K562 (cell line): ENCODE measurements around the gene FRAT2. TPM values are rescaled to one million over a fixed set of nuclear protein-coding genes. Genes with fewer than 3 reads are reported as not detected.

Experiments
- HMG20B ChIP-seq: fragments of 250-450 bp; sonication (Bioruptor Pico); IDR thresholded peaks from 2 replicates; pipeline ENCODE4 v1.5.0; 2021; ENCODE audit warnings: mild to moderate bottlenecking
- KLF16 ChIP-seq: IDR thresholded peaks from 2 replicates; pipeline ENCODE4 v1.6.1; 2016; ENCODE audit warnings: antibody characterized with exemption
- MTA2 ChIP-seq: fragments of 450-650 bp; IDR thresholded peaks from 2 replicates; pipeline ENCODE4 v1.6.1; 2016; ENCODE audit warnings: low read depth
- NR3C1 ChIP-seq: sonication (generic); formaldehyde crosslinking; IDR thresholded peaks from 2 replicates; pipeline ENCODE4 v1.8.1; 2022; ENCODE audit warnings: missing genetic modification reagents
- PHF8 ChIP-seq: fragments of 200-600 bp; sonication (generic); IDR thresholded peaks from 2 replicates; pipeline ENCODE4 v1.6.1; 2012; ENCODE audit warnings: mixed run types, mild to moderate bottlenecking, inconsistent platforms, low read length, moderate library complexity, borderline replicate concordance
- PPARD ChIP-seq: fragments of 250-450 bp; sonication (Bioruptor Pico); IDR thresholded peaks from 2 replicates; pipeline ENCODE4 v1.8.0; 2022; ENCODE audit warnings: inconsistent platforms, mild to moderate bottlenecking, moderate library complexity
- RBM34 ChIP-seq: fragments of 200-400 bp; formaldehyde crosslinking; IDR thresholded peaks from 2 replicates; pipeline ENCODE4 v1.6.1; 2018; ENCODE audit warnings: low read length, borderline replicate concordance; ENCODE audit not compliant: insufficient read depth
- TBL1XR1 ChIP-seq, 2 experiments: IDR thresholded peaks; 2 replicates each; pipeline ENCODE4 v1.6.1; 2012; ENCODE audit warnings: improper control_type of control experiment in 2 of 2, low read length in 2 of 2, mild to moderate bottlenecking in 1 of 2
- ZNF121 ChIP-seq: sonication (generic); formaldehyde crosslinking; conservative IDR thresholded peaks from 2 replicates; pipeline ENCODE4 v1.8.0; 2022; ENCODE audit warnings: missing genetic modification reagents
- ZNF184 ChIP-seq: sonication (generic); formaldehyde crosslinking; IDR thresholded peaks from 2 replicates; pipeline ENCODE4 v1.5.0; 2020; ENCODE audit warnings: missing genetic modification reagents
- ZNF436 ChIP-seq: fragments of 250-450, 450-650 bp; sonication (Bioruptor Pico); formaldehyde crosslinking; IDR thresholded peaks from 2 replicates; pipeline ENCODE4 v1.7.0; 2020; ENCODE audit warnings: mild to moderate bottlenecking
- ZNF696 ChIP-seq: fragments of 250-450 bp; sonication (Bioruptor Pico); conservative IDR thresholded peaks from 2 replicates; pipeline ENCODE4 v1.4.0; 2020; ENCODE audit warnings: mild to moderate bottlenecking, moderate library complexity
- polyA plus RNA-seq, 8 experiments: library from polyadenylated mRNA; depleted of rRNA in 4 of 8; stranded (reverse) in 5 of 8; unstranded in 3 of 8; fragments of >200 nt; fragmentation: Nextera tagmentation in 2 of 8; fragmentation: Illumina TruSeq in 1 of 8; extraction: Ambion mirVana in 2 of 8; extraction: Trizol in 1 of 8; gene quantifications; 2 replicates each; pipeline versions ENCODE4 v1.2.1 to v1.2.3, GENCODE V29; 2011 to 2014; ENCODE audit warnings: inconsistent platforms in 1 of 8, missing spikeins in 1 of 8
- total RNA-seq, 7 experiments: library from RNA; depleted of rRNA in 6 of 7; stranded (reverse); fragments of >200 nt in 6 of 7; fragmentation: Illumina TruSeq in 2 of 7; extraction: Trizol in 2 of 7; gene quantifications; 2 replicates each; pipeline versions ENCODE4 v1.2.1 to v1.2.3, GENCODE V29; 2011 to 2021; ENCODE audit warnings: low replicate concordance in 1 of 7
- TF ChIP-seq, protein P1 (sequence below), 2 experiments: IDR thresholded peaks; 2 replicates each; pipeline ENCODE4 v1.6.1; 2011; ENCODE audit warnings: borderline replicate concordance in 1 of 2, control low read depth in 1 of 2, low read depth in 1 of 2, low read length in 1 of 2, mild to moderate bottlenecking in 1 of 2, mixed read lengths in 1 of 2, moderate library complexity in 1 of 2; ENCODE audit not compliant: insufficient read depth in 1 of 2, insufficient read length in 1 of 2, poor library complexity in 1 of 2, severe bottlenecking in 1 of 2; ENCODE audit errors: extremely low read depth in 1 of 2
- TF ChIP-seq, protein P2 (sequence below): fragments of 450-650 bp; IDR thresholded peaks from 2 replicates; pipeline ENCODE4 v1.6.1; 2018; ENCODE audit not compliant: partially characterized antibody
- TF ChIP-seq, protein P3 (sequence below): sonication (generic); formaldehyde crosslinking; IDR thresholded peaks from 2 replicates; pipeline ENCODE4 v1.8.0; 2023; ENCODE audit warnings: missing genetic modification reagents, mild to moderate bottlenecking, borderline replicate concordance
- TF ChIP-seq, protein P4 (sequence below): sonication (generic); formaldehyde crosslinking; IDR thresholded peaks from 2 replicates; pipeline ENCODE4 v1.5.0; 2020; ENCODE audit warnings: missing genetic modification reagents

FRAT2 gene
- total and polyA plus RNA-seq, 9 of the 15 experiments (the other 6 are each of a cell fraction or from before 2014, with no cell fraction given), result 4.3 to 31.7 (median 19.5) TPM

DNA sequence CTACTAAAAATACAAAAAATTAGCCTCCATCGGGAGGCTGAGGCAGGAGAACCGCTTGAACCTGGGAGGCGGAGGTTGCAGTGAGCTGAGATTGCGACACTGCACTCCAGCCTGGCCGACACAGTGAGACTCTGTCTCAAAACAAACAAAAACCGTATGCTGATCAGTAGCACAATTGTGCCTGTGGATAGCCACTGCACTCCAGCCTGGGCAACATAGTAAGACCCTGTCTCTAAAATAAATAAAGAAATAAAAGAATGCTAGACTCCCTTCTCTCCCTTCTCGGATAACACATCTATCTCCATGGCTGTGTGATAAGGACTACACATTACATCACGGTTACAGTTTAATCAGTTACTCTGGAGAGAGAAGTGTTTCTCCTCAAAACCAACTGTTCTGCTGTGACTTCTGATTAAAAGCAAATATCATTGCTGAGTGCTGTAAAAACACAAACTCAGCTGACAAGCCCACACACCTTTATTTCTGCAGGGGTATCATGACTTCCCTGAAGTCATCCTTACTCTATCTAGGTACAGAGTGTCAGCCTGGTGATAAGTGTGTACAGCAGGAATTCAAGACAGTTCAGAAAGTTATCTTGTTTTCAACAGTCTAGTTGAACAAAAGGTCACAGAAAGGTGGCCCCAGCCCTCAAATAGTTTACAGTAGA, 36.8 kb downstream of the FRAT2 start (continued):
- TF ChIP-seq, protein P1, sequence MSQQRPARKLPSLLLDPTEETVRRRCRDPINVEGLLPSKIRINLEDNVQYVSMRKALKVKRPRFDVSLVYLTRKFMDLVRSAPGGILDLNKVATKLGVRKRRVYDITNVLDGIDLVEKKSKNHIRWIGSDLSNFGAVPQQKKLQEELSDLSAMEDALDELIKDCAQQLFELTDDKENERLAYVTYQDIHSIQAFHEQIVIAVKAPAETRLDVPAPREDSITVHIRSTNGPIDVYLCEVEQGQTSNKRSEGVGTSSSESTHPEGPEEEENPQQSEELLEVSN (IDR thresholded peaks at IDR 0.05; ENCODE audit: borderline replicate concordance in 1 of 2, extremely low read depth in 1 of 2, insufficient read depth in 1 of 2, insufficient read length in 1 of 2, low read depth in 1 of 2, low read length in 1 of 2, poor library complexity in 1 of 2, severe bottlenecking in 1 of 2), result no peak
- TF ChIP-seq RBM34 (no peak), NR3C1 (CRISPR knock-in tag) (no peak), MTA2 (peak; percentile 45; the same call in 1 of the 2 replicates), KLF16 (peak; percentile 67; the same call in 1 of the 2 replicates), ZNF436 (CRISPR knock-in tag) (no peak), TBL1XR1 (IDR thresholded peaks at IDR 0.05; ENCODE audit: low read length in 2 of 2) (peak in 1 of 2 experiments; percentile 61; a peak in 1 of 4 replicates), ZNF184 (CRISPR knock-in tag) (no peak), ZNF121 (CRISPR knock-in tag) (peak; percentile 98), ZNF696 (CRISPR knock-in tag) (no peak), PPARD (no peak), PHF8 (no peak), HMG20B (CRISPR knock-in tag) (no peak)
- TF ChIP-seq, protein P2, sequence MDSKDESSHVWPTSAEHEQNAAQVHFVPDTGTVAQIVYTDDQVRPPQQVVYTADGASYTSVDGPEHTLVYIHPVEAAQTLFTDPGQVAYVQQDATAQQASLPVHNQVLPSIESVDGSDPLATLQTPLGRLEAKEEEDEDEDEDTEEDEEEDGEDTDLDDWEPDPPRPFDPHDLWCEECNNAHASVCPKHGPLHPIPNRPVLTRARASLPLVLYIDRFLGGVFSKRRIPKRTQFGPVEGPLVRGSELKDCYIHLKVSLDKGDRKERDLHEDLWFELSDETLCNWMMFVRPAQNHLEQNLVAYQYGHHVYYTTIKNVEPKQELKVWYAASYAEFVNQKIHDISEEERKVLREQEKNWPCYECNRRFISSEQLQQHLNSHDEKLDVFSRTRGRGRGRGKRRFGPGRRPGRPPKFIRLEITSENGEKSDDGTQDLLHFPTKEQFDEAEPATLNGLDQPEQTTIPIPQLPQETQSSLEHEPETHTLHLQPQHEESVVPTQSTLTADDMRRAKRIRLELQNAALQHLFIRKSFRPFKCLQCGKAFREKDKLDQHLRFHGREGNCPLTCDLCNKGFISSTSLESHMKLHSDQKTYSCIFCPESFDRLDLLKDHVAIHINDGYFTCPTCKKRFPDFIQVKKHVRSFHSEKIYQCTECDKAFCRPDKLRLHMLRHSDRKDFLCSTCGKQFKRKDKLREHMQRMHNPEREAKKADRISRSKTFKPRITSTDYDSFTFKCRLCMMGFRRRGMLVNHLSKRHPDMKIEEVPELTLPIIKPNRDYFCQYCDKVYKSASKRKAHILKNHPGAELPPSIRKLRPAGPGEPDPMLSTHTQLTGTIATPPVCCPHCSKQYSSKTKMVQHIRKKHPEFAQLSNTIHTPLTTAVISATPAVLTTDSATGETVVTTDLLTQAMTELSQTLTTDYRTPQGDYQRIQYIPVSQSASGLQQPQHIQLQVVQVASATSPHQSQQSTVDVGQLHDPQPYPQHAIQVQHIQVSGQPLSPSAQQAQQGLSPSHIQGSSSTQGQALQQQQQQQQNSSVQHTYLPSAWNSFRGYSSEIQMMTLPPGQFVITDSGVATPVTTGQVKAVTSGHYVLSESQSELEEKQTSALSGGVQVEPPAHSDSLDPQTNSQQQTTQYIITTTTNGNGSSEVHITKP, result no peak
- TF ChIP-seq, protein P3, sequence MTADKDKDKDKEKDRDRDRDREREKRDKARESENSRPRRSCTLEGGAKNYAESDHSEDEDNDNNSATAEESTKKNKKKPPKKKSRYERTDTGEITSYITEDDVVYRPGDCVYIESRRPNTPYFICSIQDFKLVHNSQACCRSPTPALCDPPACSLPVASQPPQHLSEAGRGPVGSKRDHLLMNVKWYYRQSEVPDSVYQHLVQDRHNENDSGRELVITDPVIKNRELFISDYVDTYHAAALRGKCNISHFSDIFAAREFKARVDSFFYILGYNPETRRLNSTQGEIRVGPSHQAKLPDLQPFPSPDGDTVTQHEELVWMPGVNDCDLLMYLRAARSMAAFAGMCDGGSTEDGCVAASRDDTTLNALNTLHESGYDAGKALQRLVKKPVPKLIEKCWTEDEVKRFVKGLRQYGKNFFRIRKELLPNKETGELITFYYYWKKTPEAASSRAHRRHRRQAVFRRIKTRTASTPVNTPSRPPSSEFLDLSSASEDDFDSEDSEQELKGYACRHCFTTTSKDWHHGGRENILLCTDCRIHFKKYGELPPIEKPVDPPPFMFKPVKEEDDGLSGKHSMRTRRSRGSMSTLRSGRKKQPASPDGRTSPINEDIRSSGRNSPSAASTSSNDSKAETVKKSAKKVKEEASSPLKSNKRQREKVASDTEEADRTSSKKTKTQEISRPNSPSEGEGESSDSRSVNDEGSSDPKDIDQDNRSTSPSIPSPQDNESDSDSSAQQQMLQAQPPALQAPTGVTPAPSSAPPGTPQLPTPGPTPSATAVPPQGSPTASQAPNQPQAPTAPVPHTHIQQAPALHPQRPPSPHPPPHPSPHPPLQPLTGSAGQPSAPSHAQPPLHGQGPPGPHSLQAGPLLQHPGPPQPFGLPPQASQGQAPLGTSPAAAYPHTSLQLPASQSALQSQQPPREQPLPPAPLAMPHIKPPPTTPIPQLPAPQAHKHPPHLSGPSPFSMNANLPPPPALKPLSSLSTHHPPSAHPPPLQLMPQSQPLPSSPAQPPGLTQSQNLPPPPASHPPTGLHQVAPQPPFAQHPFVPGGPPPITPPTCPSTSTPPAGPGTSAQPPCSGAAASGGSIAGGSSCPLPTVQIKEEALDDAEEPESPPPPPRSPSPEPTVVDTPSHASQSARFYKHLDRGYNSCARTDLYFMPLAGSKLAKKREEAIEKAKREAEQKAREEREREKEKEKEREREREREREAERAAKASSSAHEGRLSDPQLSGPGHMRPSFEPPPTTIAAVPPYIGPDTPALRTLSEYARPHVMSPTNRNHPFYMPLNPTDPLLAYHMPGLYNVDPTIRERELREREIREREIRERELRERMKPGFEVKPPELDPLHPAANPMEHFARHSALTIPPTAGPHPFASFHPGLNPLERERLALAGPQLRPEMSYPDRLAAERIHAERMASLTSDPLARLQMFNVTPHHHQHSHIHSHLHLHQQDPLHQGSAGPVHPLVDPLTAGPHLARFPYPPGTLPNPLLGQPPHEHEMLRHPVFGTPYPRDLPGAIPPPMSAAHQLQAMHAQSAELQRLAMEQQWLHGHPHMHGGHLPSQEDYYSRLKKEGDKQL (CRISPR knock-in tag), result no peak
- TF ChIP-seq, protein P4, sequence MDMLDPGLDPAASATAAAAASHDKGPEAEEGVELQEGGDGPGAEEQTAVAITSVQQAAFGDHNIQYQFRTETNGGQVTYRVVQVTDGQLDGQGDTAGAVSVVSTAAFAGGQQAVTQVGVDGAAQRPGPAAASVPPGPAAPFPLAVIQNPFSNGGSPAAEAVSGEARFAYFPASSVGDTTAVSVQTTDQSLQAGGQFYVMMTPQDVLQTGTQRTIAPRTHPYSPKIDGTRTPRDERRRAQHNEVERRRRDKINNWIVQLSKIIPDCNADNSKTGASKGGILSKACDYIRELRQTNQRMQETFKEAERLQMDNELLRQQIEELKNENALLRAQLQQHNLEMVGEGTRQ, result no peak
